NCI-H1436 treated with DMSO at 0.1 percent for 48 hours (cell line): ENCODE results near the gene CIC.

Source experiments
- DNase-seq: peaks from one replicate; lab custom pipeline; 2025; lab: John Stamatoyannopoulos, UW

CIC gene

GRCh38 chr19:42244347-42245220 is 24.5 kb upstream of the CIC start:
- peak; percentile 64 for DNase-seq

GRCh38 chr19:42245231-42245630 is 23.8 kb upstream of the CIC start:
- no peak for DNase-seq

GRCh38 chr19:42246143-42246921 is 22.7 kb upstream of the CIC start:
- DNase-seq = no peak

GRCh38 chr19:42246922-42247639 is 22.0 kb upstream of the CIC start:
- DNase-seq = no peak

- no peak for DNase-seq
These were observed 21.3 kb upstream of the CIC start for GRCh38 chr19:42247640-42248199.

- no peak for DNase-seq
These were observed 20.5 kb upstream of the CIC start for GRCh38 chr19:42248270-42249148.

GRCh38 chr19:42249149-42249750 is 19.8 kb upstream of the CIC start:
- DNase-seq = no peak

- no peak for DNase-seq
These were observed 19.3 kb upstream of the CIC start for GRCh38 chr19:42249769-42250168.

GRCh38 chr19:42250183-42250665 is 18.8 kb upstream of the CIC start:
- DNase-seq = no peak

- DNase-seq = no peak
These were observed 18.2 kb upstream of the CIC start for GRCh38 chr19:42250666-42251531.

- DNase-seq = no peak
These were observed 17.3 kb upstream of the CIC start for GRCh38 chr19:42251572-42252358.

GRCh38 chr19:42252365-42253244 is 16.4 kb upstream of the CIC start:
- DNase-seq = no peak

GRCh38 chr19:42253245-42254088 is 15.6 kb upstream of the CIC start:
- DNase-seq = no peak

GRCh38 chr19:42254089-42254849 is 14.8 kb upstream of the CIC start:
- DNase-seq = no peak

GRCh38 chr19:42254850-42255765 is 13.9 kb upstream of the CIC start, which contains the start of gene ERF:
TSS of gene ERF (minus strand) at chr19:42255128. CDS start at chr19:42254999, 129 bp downstream.
- peak; percentile 37 for DNase-seq
